Measurements from ENCODE around the gene APPBP2. TPM values are rescaled to one million over a fixed set of nuclear protein-coding genes. Genes with fewer than 3 reads are reported as not detected.
"Not testable (repeated sequence)": the region's sequence is repeated elsewhere in the genome, so short reads cannot be mapped to it uniquely, and the experiment has no call there.

APPBP2 gene
- polyA plus RNA-seq, 1 donor = 60.3 TPM

- no peak for DNase-seq
Observed at GRCh38 chr17:60436676-60437075, 89.4 kb downstream of the APPBP2 start.

DNA sequence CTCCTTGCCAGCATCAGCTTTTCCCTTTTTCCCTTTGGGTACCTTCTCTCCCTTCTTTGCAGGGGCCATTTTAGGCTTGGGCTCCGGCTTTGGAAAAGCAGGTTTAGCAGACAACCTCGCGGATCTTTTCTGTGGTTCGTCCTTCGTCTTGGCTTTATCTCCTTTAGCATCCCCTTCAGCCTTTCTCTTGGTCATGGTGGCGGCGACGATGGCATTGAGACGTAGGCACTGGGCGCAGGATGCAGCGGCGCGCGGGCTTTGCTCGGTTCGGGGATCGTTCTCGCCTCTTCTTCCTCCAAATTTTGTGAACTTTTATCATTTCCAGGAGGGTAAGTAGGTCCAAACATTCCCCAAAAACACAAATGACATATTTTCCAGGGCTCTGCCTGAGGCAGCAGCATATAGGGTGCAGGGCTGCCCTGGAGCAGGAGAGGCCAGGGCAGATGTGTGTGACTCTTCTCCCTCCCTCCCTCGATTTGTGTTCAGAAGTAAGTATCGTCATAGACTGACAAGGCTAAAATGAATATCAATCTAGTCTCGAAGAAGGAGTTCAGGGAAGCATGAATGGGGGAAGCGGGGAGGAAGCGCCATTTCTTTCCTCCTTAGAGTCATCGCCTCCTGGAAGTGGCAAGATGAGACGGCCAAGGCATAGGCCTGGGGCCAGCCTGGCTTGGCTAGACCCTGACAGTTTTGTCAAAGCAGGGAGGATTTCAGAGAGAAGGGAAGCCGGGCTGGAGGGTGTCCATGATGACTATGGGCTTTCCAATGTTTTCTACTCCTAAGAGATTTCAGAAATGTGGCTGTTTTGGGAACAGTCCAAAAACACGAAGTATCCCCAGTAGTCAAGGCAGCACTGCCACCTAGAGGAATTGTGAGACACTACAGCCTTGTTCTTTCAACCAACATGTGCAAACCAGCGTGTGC lies 90.5 kb downstream of the APPBP2 start:
- peak; percentile 88 for DNase-seq

GRCh38 chr17:60433021-60433997 lies 92.7 kb downstream of the APPBP2 start:
- DNase-seq = not testable (repeated sequence)

DNA sequence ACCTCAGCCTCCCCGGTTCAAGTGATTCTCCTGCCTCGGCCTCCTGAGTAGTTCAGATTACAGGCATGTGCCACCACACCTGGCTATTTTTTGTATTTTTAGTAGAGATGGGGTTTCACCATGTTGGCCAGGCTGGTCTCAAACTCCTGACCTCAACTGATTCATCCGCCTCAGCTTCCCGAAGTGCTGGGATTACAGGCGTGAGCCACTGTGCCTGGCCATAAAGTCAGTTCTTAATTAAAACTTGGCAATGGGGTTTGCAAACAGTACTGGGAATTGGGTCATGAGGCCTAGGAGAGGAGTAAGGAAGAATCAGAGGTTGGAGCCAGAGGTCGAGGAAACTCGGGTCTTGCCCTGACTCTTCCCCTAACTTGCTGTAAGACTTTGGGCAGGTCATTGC lies 95.5 kb downstream of the APPBP2 start:
- DNase-seq = not testable (repeated sequence)

- DNase-seq = not testable (repeated sequence)
Observed at GRCh38 chr17:60428491-60428890, 97.6 kb downstream of the APPBP2 start.

DNA sequence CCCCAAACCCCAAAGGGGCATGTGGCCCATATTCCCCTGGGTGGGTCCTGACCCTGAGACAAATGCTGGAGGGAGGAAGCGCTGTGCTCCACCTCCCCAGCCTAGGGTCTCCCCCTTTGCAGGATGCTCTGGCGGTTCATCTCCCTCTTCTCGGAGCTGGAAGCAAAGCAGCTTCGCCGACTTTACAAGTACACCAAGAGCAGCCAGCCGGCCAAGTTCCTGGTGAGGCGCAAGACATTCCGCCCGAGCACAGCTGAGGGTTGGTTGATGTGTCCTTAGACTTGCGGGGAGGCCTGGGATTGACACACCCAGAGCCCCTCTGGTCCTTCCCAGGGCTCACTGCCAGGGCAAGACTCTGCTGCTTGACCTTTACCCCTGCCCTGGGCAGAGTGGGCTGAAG lies 99.4 kb downstream of the APPBP2 start:
- no peak for DNase-seq

- no peak for DNase-seq
Observed at GRCh38 chr17:60425626-60426025, 100.4 kb downstream of the APPBP2 start.

DNA sequence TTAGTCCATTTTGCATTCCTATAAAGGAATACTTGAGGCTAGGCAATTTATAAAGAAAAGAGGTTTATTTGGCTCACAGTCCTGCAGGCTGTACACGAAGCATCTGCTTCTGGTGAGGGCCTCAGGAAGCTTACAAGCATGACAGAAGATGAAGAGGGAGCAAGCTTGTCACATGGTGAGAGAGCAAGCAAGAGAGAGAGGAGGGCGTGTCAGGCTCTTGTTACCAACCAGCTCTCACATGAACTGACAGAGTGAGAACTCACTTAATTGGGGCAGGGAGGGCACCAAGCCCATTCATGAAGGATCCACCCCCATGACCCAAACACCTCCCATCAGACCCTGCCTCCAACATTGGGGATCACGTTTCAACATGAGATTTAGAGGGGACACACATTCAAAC lies 102.2 kb downstream of the APPBP2 start:
- no peak for DNase-seq

GRCh38 chr17:60422162-60422665 lies 103.8 kb downstream of the APPBP2 start, which contains the start of gene CHCT1:
TSS of gene CHCT1 (plus strand) at chr17:60422489. CDS start at chr17:60422593, 104 bp downstream.
- DNase-seq = no peak

DNA sequence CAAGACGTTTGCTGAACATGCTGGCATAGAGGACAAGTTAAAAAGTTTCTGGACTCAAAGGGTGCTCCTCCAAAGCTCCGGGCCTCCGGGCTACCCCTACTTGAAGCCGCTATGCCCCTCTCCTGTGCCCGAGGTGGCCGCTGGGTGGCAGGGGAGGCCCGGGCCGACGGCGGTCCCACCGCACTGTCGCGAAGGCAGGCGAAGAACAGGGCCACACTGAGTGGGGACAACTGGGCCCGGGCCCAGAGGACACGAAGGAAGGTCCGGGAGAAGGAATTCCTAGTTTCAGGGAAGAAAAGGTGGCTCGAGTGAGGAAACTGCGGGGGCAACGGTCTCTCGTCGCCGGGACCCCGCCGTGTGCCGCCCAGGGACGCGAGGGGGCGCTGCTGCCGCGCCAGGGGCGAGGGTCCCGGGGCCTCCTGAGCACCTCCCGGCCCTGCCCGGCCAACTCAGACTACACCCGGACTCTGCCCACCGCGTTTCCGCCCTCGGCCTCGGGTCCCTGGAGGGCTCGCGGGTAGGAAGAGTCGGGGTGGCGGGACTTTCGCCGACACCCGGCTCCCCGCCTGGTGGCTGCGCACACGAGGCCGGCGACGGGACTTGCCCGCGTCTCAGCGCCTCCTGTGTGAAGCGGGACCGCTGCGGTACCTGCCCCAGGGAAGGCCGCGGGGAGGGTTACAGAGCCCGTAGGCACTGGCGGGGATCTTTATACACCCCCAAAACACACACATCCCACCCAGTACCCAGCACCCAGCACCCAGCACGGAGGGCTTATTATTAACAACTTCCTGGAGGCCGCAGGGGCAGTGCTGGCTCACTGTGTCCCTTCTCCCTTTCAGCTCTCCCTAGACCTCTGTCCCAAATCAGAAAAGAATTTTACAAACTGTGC lies 104.5 kb downstream of the APPBP2 start:
- DNase-seq = peak; percentile 60

DNA sequence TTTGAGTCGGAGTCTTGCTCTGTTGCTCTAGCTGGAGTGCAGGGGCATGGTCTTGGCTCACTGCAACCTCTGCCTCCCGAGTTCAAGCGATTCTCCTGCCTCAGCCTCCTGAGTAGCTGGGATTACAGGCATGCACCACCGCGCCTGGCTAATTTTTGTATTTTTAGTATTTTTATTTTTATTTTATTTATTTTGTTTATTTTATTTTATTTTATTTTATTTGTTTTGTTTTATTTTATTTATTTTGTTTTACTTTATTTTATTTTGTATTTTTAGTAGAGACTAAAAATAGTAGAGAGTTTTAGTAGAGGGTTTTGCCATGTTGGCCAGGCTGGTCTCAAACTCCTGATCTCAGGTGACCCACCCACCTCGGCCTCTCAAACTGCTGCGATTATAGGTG lies 106.2 kb downstream of the APPBP2 start:
- DNase-seq = not testable (repeated sequence)

DNA sequence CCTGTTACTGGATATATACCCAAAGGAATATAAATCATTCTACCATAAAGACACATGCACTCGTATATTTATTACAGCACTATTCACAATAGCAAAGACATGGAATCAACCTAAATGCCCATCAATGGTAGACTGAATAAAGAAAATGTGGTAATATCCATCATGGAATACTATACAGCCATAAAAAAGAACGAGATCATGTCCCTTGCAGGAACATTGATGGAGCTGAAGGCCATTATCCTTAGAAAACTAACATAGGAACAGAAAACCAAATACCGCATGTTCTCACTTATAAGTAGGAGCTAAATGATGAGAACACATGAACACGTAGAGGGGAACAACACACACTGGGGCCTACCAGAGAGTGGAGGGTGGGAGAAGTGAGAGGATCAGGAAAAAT lies 107.0 kb downstream of the APPBP2 start:
- not testable (repeated sequence) for DNase-seq

- no peak for DNase-seq
Observed at GRCh38 chr17:60416368-60416925, 109.6 kb downstream of the APPBP2 start.

GRCh38 chr17:60415146-60415545 lies 110.9 kb downstream of the APPBP2 start:
- DNase-seq = no peak

- DNase-seq = no peak
Observed at GRCh38 chr17:60412701-60413100, 113.3 kb downstream of the APPBP2 start.

DNA sequence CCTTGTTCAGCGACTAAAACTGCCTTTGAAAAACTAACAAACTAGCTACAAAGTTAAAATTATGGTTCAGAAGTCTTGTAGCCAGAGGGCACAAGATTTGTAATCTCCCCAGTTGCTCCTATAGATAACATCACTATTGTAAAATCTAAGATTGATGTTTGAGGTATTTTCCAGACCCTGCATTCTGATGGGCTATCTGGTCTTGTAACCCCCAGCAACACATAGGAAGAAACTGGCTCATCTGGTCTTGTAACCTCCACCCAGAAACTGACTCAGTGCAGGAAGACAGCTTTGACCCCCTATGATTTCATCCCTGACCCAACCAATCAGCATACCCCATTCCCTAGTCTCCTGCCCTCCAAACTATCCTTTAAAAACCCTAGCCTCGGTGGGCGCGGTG lies 116.0 kb downstream of the APPBP2 start:
- no peak for DNase-seq

DNA sequence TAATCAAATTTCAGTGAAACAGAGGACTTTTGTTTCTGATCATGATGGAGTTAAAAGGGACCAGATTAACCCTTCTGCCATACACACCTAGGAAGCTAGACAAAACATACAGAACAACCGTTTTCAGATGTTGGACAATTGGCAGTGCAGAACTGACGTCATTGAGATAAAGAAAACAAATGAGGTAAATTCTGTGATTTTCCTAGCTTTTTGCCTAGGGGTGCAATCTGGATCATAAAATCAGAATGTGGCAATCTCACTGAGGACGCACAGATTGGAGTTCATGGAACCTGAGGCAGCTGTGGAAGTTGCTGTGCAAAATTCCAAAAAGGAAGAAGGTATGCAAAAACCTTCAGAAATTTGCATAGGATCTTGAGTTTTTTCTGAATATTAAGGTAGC lies 119.2 kb downstream of the APPBP2 start:
- no peak for DNase-seq

DNA sequence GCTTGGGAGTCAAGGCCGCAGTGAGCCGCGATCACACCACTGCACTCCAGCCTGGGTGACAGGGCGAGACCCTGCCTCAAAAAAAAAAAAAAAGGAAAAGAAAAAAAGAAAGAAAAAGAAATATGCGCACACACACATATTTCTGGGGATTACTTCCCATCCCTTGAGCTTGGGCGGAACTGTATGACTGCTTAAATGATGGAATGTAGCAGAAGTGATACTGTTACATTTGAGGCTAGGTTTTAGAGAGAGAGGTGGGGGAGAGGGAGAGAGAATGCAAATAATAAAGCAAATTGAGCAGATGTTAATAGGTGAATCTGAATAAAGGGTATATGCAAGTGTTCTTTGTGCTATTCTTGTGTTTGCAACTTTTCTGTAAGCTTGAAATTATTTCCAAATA lies 122.1 kb downstream of the APPBP2 start:
- no peak for DNase-seq

GRCh38 chr17:60403523-60403810 lies 122.6 kb downstream of the APPBP2 start:
- DNase-seq = no peak

- no peak for DNase-seq
Observed at GRCh38 chr17:60401819-60402218, 124.2 kb downstream of the APPBP2 start.

Measured in left kidney (tissue), 2 donors.